GM18526 (cell line): Measurements from ENCODE around the gene KDR.

Experiments
- POLR2A ChIP-seq: IDR thresholded peaks from 3 replicates; pipeline ENCODE4 v1.6.1; 2011; ENCODE audit not compliant: insufficient read length; ENCODE audit errors: extremely low read depth

The KDR gene

GRCh38 chr4:55098456-55099204 lies 26.8 kb downstream of the KDR start:
- TF ChIP-seq POLR2A, result no peak

DNA sequence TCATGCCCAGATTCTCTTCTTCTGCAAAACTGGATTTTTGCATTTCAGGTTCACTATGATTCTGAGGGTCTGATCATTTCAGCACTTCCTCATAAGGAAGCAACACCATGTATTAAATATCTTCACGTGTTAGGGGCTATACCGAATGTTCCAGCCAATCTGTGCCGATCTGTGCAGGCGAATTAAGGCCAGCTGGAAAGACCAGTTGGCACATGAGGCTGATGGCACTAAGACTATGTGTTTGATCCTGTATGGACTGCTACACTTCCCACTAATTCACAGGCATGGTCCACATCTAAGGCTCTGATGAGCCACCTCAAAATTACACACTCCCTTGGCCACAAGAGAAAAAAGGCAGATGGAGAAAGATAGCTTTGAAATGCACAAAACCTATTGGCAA lies 28.8 kb downstream of the KDR start:
- TF ChIP-seq POLR2A, result no peak

DNA sequence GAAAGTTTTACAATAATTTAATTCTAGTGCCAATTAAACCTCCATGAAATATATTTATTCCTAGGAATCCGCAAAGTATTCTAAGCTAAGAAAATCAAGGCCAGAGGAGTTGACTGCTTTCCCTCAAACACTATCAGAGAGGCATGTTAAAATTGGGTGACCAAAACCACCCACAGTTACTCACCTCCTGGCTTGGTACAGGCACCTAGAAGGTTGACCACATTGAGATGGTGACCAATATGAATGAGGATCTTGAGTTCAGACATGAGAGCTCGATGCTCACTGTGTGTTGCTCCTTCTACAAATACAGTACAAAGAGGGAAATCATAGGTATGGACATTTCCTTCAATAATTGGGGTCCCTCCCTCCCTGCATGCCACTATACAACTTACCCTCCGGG lies 29.4 kb downstream of the KDR start:
- no peak for TF ChIP-seq POLR2A

DNA sequence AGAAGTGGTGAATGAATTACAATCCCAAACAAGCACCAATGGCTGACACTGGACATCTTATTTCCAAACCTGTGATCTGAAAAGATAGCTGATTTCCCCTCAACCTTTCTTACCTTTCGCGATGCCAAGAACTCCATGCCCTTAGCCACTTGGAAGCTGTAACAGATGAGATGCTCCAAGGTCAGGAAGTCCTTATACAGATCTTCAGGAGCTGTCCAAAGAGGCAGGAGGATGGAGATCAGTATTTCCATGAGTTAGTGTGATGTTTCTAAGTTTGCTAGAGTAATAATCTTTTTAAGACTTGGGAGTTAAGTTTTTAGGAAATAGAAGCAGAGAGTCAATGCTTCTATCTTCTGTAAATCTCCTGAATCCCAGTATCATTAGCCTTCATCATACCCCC lies 32.9 kb downstream of the KDR start:
- TF ChIP-seq POLR2A, result no peak

DNA sequence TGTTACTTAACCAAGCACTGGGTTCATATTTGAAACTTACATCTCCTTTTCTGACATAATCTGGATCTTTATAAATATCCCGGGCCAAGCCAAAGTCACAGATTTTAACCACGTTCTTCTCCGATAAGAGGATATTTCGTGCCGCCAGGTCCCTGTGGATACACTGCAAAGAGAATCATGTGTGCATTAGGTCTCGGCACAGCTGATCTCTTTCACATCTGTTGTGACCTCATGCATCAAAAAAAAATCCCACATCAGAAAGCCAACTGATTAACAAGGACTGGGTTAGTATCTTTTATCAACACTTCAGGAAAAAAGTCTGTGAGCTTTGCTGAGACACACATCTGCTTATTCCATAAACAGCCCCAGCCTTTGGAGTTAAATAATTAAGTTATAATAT lies 35.5 kb downstream of the KDR start:
- no peak for TF ChIP-seq POLR2A

DNA sequence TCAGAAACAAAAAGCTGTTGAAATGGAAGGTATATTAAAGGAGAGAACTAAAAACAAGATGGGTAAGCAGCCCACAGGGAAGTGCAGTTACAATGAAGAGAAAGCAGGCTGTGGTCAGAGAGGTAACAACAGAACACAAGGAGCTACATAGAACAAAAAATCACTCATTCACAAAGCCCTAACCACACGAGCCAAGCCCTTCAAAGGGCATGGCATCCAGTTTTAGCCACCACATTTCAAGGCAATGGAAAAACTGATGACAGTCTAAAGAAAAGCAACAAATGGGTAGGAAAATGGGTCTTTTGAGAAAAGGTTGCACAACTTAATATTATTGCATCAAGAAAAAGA lies 37.5 kb downstream of the KDR start:
- no peak for TF ChIP-seq POLR2A

GRCh38 chr4:55087009-55087912 lies 38.1 kb downstream of the KDR start:
- no peak for TF ChIP-seq POLR2A

GRCh38 chr4:55086578-55086977 lies 38.8 kb downstream of the KDR start:
- TF ChIP-seq POLR2A, result no peak

- TF ChIP-seq POLR2A, result no peak
These were observed 41.7 kb downstream of the KDR start for GRCh38 chr4:55083735-55084134.

DNA sequence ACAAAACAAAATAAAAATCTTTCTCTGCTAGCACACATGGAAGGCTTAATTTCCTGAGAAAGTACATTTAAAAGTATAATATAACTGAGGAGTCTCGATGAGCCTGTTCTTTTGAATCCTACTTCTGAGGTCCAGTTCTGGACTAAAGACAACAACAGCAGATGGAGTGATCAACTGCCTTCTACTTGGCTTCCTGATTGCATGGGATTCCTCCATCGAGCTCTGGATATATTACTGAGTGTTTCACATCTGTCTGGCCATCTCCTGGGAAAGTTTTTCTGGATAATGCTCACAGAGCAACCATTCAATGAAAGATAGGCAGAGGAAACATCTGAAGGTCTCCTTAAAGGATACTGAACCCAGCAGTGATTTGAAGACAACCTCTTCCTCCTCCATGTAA lies 42.6 kb downstream of the KDR start:
- no peak for TF ChIP-seq POLR2A

GRCh38 chr4:55080174-55080865 lies 45.1 kb downstream of the KDR start:
- no peak for TF ChIP-seq POLR2A

- no peak for TF ChIP-seq POLR2A
These were observed 45.8 kb downstream of the KDR start for GRCh38 chr4:55079451-55080173.

DNA sequence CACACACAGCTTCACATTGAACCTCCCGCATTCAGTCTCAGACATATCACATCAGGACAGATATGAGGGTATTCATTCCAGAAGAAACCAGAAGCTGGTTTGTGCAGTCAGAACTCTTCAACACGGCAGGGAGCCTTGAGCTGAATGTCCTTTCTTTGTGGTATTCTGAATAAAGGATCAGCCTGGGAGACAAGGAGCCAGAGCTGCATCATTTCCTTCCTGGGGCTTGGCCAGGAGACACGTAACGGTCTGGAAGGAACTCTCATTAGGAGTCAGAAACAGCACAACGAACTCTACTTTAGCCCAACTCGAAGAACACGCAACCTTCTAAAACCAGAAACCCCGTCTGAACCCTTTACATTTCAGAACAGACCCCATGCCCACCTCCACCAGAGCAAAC lies 46.4 kb downstream of the KDR start:
- no peak for TF ChIP-seq POLR2A

DNA sequence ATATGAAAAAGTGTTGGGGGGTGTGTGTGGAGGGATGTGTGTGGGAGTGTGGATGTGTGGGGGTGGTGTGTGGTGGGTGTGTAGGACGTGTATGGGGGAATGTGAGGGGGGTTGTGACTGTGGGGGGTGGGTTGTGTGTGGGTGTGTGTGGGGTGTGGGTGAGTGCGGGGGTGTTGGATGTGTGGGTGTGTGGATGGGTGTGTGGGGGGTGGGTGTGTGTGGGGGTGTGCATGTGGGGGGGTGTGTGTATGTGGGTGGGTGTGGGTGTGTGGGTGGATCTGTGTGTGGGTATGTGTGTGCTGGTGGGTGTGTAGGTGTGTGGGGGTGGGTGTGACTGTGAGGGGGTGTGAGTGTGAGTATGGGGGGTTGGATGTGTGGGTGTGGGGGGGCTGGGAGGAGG lies 47.8 kb downstream of the KDR start:
- TF ChIP-seq POLR2A, result no peak
